Spinal cord (tissue), 10 donors: ENCODE measurements around the gene E4F1. TPM values are rescaled to one million over a fixed set of nuclear protein-coding genes. Genes with fewer than 3 reads are reported as not detected.
A peak's percentile ranks its signal among the peaks of the same experiment; 100 is the strongest.

Source experiments
- DNase-seq, 6 donors: peaks; one replicate each; pipeline versions ENCODE4 v3.0.0 to v3.0.0-alpha.2; 2013 to 2015; ENCODE audit warnings: low spot score in 6 of 6, low read depth in 4 of 6
- H3K27ac ChIP-seq: one replicate; pipeline ENCODE4 v1.5.1; 2013; ENCODE audit warnings: low read depth, low read length, control low read depth
- H3K27me3 ChIP-seq: one replicate; pipeline ENCODE4 v1.6.1; 2013; ENCODE audit warnings: low read length; ENCODE audit not compliant: control insufficient read depth, insufficient read depth
- H3K36me3 ChIP-seq: one replicate; pipeline ENCODE4 v1.6.1; 2013; ENCODE audit warnings: low read length; ENCODE audit not compliant: control insufficient read depth, insufficient read depth
- H3K4me1 ChIP-seq: one replicate; pipeline ENCODE4 v1.6.1; 2013; ENCODE audit warnings: low read length; ENCODE audit not compliant: control insufficient read depth, insufficient read depth
- H3K4me3 ChIP-seq: one replicate; pipeline ENCODE4 v1.5.1; 2013; ENCODE audit warnings: low read depth, low read length, control low read depth
- H3K9me3 ChIP-seq: one replicate; pipeline ENCODE4 v1.6.1; 2013; ENCODE audit warnings: low read length; ENCODE audit not compliant: control insufficient read depth, insufficient read depth
- whole genome bisulfite sequencing: methylation state at CpG from one replicate; pipeline ENCODE4 v1.1.5; 2013; ENCODE audit warnings: missing lambda C conversion rate; ENCODE audit not compliant: insufficient coverage; 5-methylcytosine and 5-hydroxymethylcytosine counted together
- polyA plus RNA-seq, 2 donors: library from polyadenylated mRNA; unstranded; fragments of 120-200 nt; gene quantifications; one replicate each; pipeline ENCODE4 v1.2.1, GENCODE V29; 2013; ENCODE audit not compliant: insufficient read length in 2 of 2
- total RNA-seq, 2 donors: library from RNA; depleted of rRNA in 1 of 2; stranded (reverse); fragments of 120-200 nt in 1 of 2; fragments of >200 nt in 1 of 2; gene quantifications; one replicate each; pipeline versions ENCODE4 v1.2.3 to v1.2.4, GENCODE V29; 2013 to 2014
- donor health status: healthy.

Gene E4F1
- total and polyA plus RNA-seq, 4 donors: 18.0 to 31.9 (median 29.5) TPM

- peaks cover 73% of the 10 kb centered on the region for H3K36me3 ChIP-seq
- no peak within 1 kb of the TSS for H3K27ac ChIP-seq
- no peaks in the 10 kb centered on the region for H3K9me3 ChIP-seq
- H3K4me1 ChIP-seq: peaks cover 56% of the 10 kb centered on the region
- no peak for DNase-seq
- no peak within 1 kb of the TSS for H3K4me3 ChIP-seq
- WGBS: 68% methylated on average over 22 of the region's 24 CpGs
- no peaks in the 10 kb centered on the region for H3K27me3 ChIP-seq
These were observed 12.7 kb upstream of the E4F1 start, which contains the start of gene BRICD5 for GRCh38 chr16:2210386-2211365. Gene BRICD5, minus strand, starts transcription at chr16:2210863. Its CDS starts 30 bp downstream, at chr16:2210833.

DNA sequence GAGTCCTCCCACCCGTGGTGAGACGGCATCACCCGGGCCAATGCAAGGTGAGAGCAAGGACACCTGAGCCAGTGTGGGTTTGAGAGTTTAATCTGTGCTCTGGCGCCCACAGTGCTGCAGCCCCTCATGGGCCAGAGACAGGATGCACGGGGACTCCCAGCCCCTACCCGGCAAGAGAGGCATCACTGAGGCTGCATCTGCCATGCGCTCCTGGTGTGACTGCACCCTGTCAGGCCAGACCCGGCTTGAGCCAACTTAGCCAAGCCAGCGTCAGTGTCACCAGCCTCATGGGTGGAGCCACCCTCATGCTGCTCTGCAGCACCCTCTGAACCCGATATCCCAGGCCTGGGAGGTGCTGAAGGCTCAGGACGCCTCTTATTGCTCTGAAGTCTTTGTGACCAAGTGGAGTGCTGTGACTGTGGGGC lies 11.5 kb upstream of the E4F1 start:
- no peaks in the 10 kb centered on the region for H3K27me3 ChIP-seq
- H3K27ac ChIP-seq: no peak overlapping the region
- peaks cover 43% of the 10 kb centered on the region for H3K4me1 ChIP-seq
- DNase-seq: no peak
- no peak overlapping the region for H3K4me3 ChIP-seq
- H3K9me3 ChIP-seq: no peaks in the 10 kb centered on the region
- 84% methylated on average over 8 of the region's 11 CpGs for WGBS
- H3K36me3 ChIP-seq: peaks cover 64% of the 10 kb centered on the region

DNA sequence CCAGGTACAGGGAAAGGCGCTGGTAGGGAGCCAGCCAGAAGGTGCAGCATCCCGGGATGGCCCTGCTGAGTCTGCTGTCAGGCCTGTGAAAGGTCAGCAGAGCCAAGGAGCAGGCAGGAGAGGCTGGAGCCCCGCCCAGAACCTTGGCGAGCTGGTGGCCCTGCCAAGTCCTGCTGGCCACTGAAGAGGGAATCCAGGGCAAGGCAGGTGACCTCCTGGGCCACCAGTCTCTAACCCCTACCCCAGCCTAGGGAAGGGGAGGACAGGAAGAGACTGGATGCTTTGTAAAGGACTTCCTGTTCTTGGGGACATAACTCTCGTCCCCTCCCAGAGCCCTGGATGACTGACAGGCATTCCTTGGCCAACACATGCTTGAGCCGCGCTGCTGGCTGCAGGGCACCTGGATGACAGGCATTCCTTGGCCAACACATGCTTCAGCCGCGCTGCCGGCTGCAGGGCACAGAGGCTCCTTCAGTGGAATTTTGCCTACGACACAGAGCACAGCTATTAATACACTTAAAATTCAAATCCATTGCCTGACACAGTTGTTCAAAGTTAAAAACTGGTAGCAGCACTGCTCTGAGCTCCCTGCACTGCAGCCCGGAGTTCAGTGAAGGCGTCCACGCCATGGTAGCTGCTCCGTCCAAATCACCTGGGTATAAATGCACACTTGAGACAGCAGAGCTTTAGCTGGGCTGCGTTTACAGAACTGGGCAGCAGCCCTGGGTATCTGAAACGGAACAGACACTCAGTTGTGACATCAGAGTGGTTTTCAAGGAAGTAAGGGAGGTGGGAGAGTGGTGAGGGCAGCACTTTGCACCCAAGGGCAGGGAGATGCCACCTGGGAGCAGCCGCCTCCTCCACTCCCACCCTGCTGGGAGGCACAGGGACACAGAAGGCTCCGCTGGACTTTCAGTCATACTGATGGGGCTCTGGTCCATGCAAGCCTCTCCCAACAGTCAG lies 10.7 kb upstream of the E4F1 start:
- Histone ChIP-seq H3K4me1 (peaks cover 40% of the 10 kb centered on the region), H3K4me3 (peak overlapping the region; percentile 44), H3K27me3 (no peaks in the 10 kb centered on the region), H3K27ac (no peak overlapping the region), H3K9me3 (no peaks in the 10 kb centered on the region), H3K36me3 (peaks cover 57% of the 10 kb centered on the region)
- no peak for DNase-seq
- 80% methylated on average over 18 of the region's 19 CpGs for WGBS

- Histone ChIP-seq H3K4me3 (peak overlapping the region; percentile 44), H3K27ac (no peak overlapping the region), H3K9me3 (no peaks in the 10 kb centered on the region), H3K27me3 (no peaks in the 10 kb centered on the region), H3K4me1 (peaks cover 35% of the 10 kb centered on the region), H3K36me3 (peaks cover 42% of the 10 kb centered on the region)
- under 1% methylated on average over 98 of the region's 98 CpGs for WGBS
- no peak for DNase-seq
These were observed 9.3 kb upstream of the E4F1 start for GRCh38 chr16:2213817-2214718.

- 0% methylated on average over 48 of the region's 48 CpGs for WGBS
- peaks cover 35% of the 10 kb centered on the region for H3K4me1 ChIP-seq
- H3K27me3 ChIP-seq: no peaks in the 10 kb centered on the region
- peak within 1 kb of the TSS; percentile 59 for H3K4me3 ChIP-seq
- DNase-seq: peak in 1 of 6 donors; percentile 93
- peak within 1 kb of the TSS; percentile 91 for H3K27ac ChIP-seq
- no peaks in the 10 kb centered on the region for H3K9me3 ChIP-seq
- H3K36me3 ChIP-seq: peaks cover 37% of the 10 kb centered on the region
These were observed 8.7 kb upstream of the E4F1 start, which contains the start of gene PGP for GRCh38 chr16:2214719-2214968. Gene PGP, minus strand, starts transcription at chr16:2214840. Its CDS starts 63 bp downstream, at chr16:2214777.

DNA sequence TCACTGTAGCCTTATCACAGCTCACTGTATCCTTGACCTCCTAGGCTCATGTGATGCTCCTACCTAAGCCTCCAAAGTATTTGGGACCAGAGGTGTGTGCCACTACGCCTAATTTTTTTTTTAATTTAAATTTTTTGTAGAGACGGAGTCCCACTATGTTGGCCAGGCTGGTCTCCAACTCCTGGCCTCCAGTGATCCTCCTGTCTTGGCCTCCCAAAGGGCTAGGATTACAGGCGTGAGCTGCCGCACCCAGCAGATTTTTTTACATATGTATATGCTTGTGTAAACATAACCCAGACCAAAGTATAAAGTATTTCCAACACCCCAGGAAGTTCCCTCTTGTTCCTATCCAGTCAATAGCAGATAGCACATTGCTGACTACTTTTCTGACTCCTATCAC lies 7.1 kb upstream of the E4F1 start:
- peaks cover 26% of the 10 kb centered on the region for H3K4me1 ChIP-seq
- no peak overlapping the region for H3K27ac ChIP-seq
- H3K27me3 ChIP-seq: no peaks in the 10 kb centered on the region
- no peaks in the 10 kb centered on the region for H3K9me3 ChIP-seq
- WGBS: 100% methylated on average over 2 of the region's 4 CpGs
- H3K36me3 ChIP-seq: peaks cover 20% of the 10 kb centered on the region
- H3K4me3 ChIP-seq: no peak overlapping the region
- DNase-seq: no peak

DNA sequence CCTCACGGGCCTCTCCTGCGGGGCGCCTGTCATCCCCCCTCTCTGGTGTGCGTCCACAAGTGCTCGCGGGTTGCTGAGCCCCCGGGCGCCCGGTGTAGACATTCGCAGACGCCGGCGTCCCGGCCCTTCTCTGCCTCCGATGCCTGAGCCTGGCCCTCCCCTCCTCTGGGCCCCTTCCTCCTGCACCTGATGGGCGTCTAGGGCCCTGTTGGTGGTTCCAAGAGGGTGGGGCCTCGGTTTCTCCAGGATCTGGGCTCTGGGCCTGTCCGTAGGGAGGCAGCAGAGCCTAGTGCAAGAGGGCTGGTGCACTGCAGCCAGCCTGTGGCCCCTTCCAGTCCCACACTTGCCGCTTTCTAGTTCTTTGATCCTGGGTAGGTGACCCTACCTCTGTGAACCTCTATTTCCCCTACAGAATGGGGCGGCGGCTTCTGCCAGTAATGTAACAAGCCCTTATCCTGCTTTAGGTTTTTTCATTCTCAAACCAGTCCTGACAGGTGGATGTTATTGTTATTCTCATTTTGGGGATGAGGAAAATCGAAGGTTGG lies 623 bp downstream of the E4F1 start:
- Histone ChIP-seq H3K27me3 (no peaks in the 10 kb centered on the region), H3K9me3 (no peaks in the 10 kb centered on the region), H3K27ac (peak overlapping the region; percentile 84), H3K4me3 (peak overlapping the region; percentile 82), H3K36me3 (peaks cover 35% of the 10 kb centered on the region), H3K4me1 (peaks cover 22% of the 10 kb centered on the region)
- peak in 2 of 6 donors; percentile 26 to 54 for DNase-seq
- 3% methylated on average over 20 of the region's 22 CpGs for WGBS

DNA sequence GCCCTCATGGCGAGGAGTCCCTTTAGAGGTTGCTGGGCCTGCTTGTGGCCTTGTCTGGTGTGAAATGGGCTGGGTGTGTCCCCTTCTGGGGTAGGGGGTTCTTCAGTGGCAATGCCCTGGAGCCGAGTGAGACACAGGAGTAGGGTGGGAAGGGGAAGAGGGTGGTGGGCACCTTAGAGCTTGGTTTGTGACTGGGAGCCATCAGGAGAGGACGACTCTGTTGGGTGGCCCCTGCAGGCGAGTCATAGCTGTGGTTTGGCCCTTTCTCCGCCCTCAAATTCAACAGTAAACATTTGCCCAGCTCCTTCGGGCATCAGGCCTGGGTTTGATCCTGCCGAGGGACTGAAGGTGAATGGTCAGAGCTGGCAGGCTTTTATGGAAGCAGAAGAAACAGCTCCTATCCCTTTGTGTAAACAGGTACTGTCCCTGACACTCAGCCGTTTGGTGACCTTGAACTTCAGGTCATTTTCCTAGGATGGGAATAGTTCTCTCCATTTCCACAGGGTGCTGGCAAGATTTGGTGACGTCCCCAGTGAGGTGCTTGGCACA lies 2.9 kb downstream of the E4F1 start:
- 85% methylated on average over 6 of the region's 9 CpGs for WGBS
- no peak for DNase-seq
- Histone ChIP-seq H3K27ac (no peak overlapping the region), H3K36me3 (peaks cover 58% of the 10 kb centered on the region), H3K9me3 (no peaks in the 10 kb centered on the region), H3K4me3 (no peak overlapping the region), H3K4me1 (peaks cover 22% of the 10 kb centered on the region), H3K27me3 (no peaks in the 10 kb centered on the region)
